Neutrophil (primary cell): ENCODE data around the gene PITRM1.

Source experiments
- H3K27ac ChIP-seq: fragments of 200-600 bp; sonication (generic); 2 replicates; pipeline ENCODE4 v1.5.1; 2016; ENCODE audit warnings: mild to moderate bottlenecking, moderate library complexity
- H3K27me3 ChIP-seq: fragments of 200-600 bp; sonication (generic); 2 replicates; pipeline ENCODE4 v1.6.0; 2016; ENCODE audit warnings: mild to moderate bottlenecking
- H3K36me3 ChIP-seq: fragments of 200-600 bp; sonication (generic); 2 replicates; pipeline ENCODE4 v1.5.1; 2017
- H3K4me1 ChIP-seq, 2 experiments: fragments of 200-600 bp in 1 of 2; sonication (generic) in 1 of 2; 1 replicate in 1 of 2; 2 replicates in 1 of 2; pipeline versions ENCODE4 v1.5.1 to v1.6.1; 2013 to 2016; ENCODE audit warnings: low read depth in 1 of 2, low read length in 1 of 2, mild to moderate bottlenecking in 1 of 2, moderate library complexity in 1 of 2; ENCODE audit not compliant: control insufficient read depth in 1 of 2, insufficient read depth in 1 of 2
- H3K4me3 ChIP-seq, 2 experiments: fragments of 200-600 bp in 1 of 2; sonication (generic) in 1 of 2; 1 replicate in 1 of 2; 2 replicates in 1 of 2; pipeline ENCODE4 v1.5.1; 2013 to 2016; ENCODE audit warnings: low read depth in 1 of 2, low read length in 1 of 2, mild to moderate bottlenecking in 1 of 2, moderate library complexity in 1 of 2
- H3K9me3 ChIP-seq: fragments of 200-600 bp; sonication (generic); 2 replicates; pipeline ENCODE4 v1.5.1; 2016
- CTCF ChIP-seq: fragments of 200-600 bp; sonication (generic); IDR thresholded peaks from 2 replicates; pipeline ENCODE4 v1.5.1; 2016; ENCODE audit warnings: antibody characterized with exemption

The PITRM1 gene

GRCh38 chr10:3208481-3209406 is 36.2 kb upstream of the PITRM1 start:
- no peak for TF ChIP-seq CTCF
- Histone ChIP-seq H3K36me3 (no peaks in the 10 kb centered on the region), H3K4me3 (no peak overlapping the region), H3K9me3 (no peaks in the 10 kb centered on the region), H3K4me1 (no peaks in the 10 kb centered on the region), H3K27ac (no peak overlapping the region), H3K27me3 (peaks cover 10% of the 10 kb centered on the region)

GRCh38 chr10:3207351-3207750 is 34.8 kb upstream of the PITRM1 start:
- H3K9me3 ChIP-seq, result no peaks in the 10 kb centered on the region
- no peak overlapping the region for H3K27ac ChIP-seq
- H3K4me1 ChIP-seq, result no peaks in the 10 kb centered on the region
- H3K36me3 ChIP-seq, result no peaks in the 10 kb centered on the region
- peaks cover 17% of the 10 kb centered on the region for H3K27me3 ChIP-seq
- H3K4me3 ChIP-seq, result no peak overlapping the region
- no peak for TF ChIP-seq CTCF

GRCh38 chr10:3206511-3207157 is 34.1 kb upstream of the PITRM1 start:
- no peak for TF ChIP-seq CTCF
- Histone ChIP-seq H3K36me3 (no peaks in the 10 kb centered on the region), H3K27ac (no peak overlapping the region), H3K4me1 (no peaks in the 10 kb centered on the region), H3K9me3 (no peaks in the 10 kb centered on the region), H3K27me3 (peaks cover 17% of the 10 kb centered on the region), H3K4me3 (no peak overlapping the region)

GRCh38 chr10:3203972-3204371 is 31.4 kb upstream of the PITRM1 start:
- Histone ChIP-seq H3K9me3 (no peaks in the 10 kb centered on the region), H3K36me3 (no peaks in the 10 kb centered on the region), H3K27me3 (peaks cover 30% of the 10 kb centered on the region), H3K4me1 (no peaks in the 10 kb centered on the region), H3K27ac (no peak overlapping the region), H3K4me3 (no peak overlapping the region)
- no peak for TF ChIP-seq CTCF

GRCh38 chr10:3203016-3203811 is 30.6 kb upstream of the PITRM1 start:
- Histone ChIP-seq H3K4me1 (no peaks in the 10 kb centered on the region), H3K27ac (no peak overlapping the region), H3K4me3 (no peak overlapping the region), H3K36me3 (no peaks in the 10 kb centered on the region), H3K27me3 (peaks cover 38% of the 10 kb centered on the region), H3K9me3 (no peaks in the 10 kb centered on the region)
- TF ChIP-seq CTCF, result no peak
